Measurements from ENCODE around the gene LAMB4. TPM values are rescaled to one million over a fixed set of nuclear protein-coding genes. Genes with fewer than 3 reads are reported as not detected.

Gene LAMB4
- total and polyA plus RNA-seq, 2 of the 4 experiments (the other 2 are of a cell fraction) = 0.12 to 0.18 TPM

DNA sequence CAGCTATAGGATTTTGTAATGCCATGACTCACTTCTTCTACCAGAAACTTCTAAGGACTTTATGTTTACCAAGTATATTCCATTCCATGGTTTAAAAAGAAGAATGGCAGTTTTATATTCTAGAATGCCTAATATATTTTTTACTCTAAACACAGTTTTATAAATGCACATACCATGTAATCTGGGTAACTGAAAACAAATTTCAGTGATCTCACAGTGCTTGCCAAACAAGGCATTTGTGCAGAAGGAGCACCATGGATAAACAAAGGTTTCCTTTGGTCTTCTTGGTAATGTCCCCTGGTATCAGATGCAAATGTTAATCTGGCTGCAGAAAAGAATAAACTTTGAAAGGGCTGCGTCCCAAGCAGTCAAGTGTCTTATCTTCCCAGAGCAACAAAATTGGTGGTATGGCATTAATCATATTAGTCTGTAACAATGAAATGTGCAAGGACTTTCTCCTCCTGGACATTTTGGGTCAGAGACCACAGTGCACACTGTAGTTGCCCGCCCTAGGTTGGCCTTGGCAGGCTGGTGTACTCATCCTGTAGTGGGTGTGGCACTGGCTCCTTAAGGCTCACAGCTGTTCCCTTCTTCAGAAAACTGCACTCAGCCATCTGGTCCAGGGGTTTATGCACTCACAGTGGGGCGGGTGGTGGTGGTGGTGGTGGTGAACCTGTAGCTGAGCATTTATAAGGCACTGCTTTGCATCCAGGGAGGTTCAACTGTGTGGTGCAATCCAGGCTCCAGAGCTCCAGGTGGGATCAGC, 56.7 kb downstream of the LAMB4 start:
- 0 out of 4 replicates have a peak overlapping the region, but pooled peaks of 1 of the 2 experiments have one; percentile 50 for H4K8ac ChIP-seq (ENCODE audit: low read depth in 2 of 2, low read length in 2 of 2)
- peak overlapping the region; percentile 20; the same call in 1 of the 2 replicates for H2BK20ac ChIP-seq (ENCODE audit: low read depth, low read length)
- intact Hi-C loops (cut with micrococcal nuclease) (no loop called here), dilution Hi-C loops (cut with HindIII; ENCODE audit: low sequenced_read_pairs, unreplicated experiment) (no loop called here), in situ Hi-C loops (cut with MboI; ENCODE audit: low sequenced_read_pairs) (no loop called here)
- H3K18ac ChIP-seq (ENCODE audit: low read depth, low read length) = peak overlapping the region; percentile 1; the same call in 1 of the 2 replicates
- 0 out of 2 replicates have a peak overlapping the region, but pooled peaks have one; percentile 3 for H2AK5ac ChIP-seq (ENCODE audit: low read depth, low read length)
- ChIA-PET POLR2A (ENCODE audit: unreplicated experiment) (interaction anchor here (0.6 kb wide), 1 partner anchor 417 kb away, joined by 10 read pairs; no protein-coding TSS in a partner anchor), CTCF (no interaction called here)
- H3K23ac ChIP-seq (ENCODE audit: low read depth, low read length) = no peak overlapping the region
- no peak overlapping the region; the same call in 1 of the 2 replicates for H4K91ac ChIP-seq (ENCODE audit: insufficient read depth, low read depth, low read length)
- no peak overlapping the region for H2BK5ac ChIP-seq (ENCODE audit: low read depth, low read length, poor library complexity, severe bottlenecking)
- H3K4ac ChIP-seq (ENCODE audit: low read depth, low read length) = 0 out of 2 replicates have a peak overlapping the region, but pooled peaks have one; percentile 8
- H3K9me3 ChIP-seq (ENCODE audit: control insufficient read depth, insufficient read depth, low read length) = no peaks in the 10 kb centered on the region
- no peak overlapping the region for H3K56ac ChIP-seq (ENCODE audit: extremely low read depth, insufficient read depth, low read length)
- no peak overlapping the region; the same call in 1 of the 2 replicates for H4K5ac ChIP-seq (ENCODE audit: low read depth, low read length)
- H3K4me3 ChIP-seq (ENCODE audit: insufficient read depth, low read depth, low read length) = no peak overlapping the region
- no peaks in the 10 kb centered on the region for H3K79me1 ChIP-seq (ENCODE audit: low read depth in 1 of 2, low read length in 2 of 2)
- H3K27me3 ChIP-seq (ENCODE audit: control insufficient read depth, insufficient read depth, low read length) = no peaks in the 10 kb centered on the region
- no peak overlapping the region; the same call in 1 of the 2 replicates for H3K27ac ChIP-seq (ENCODE audit: insufficient read depth, low read length)
- DNase-seq = no peak
- no CpG with 5 or more reads among the region's 3 CpGs for WGBS, 2 experiments (ENCODE audit: extremely low coverage in 2 of 2, insufficient read length in 1 of 2)
- H3K9me1 ChIP-seq (ENCODE audit: insufficient read depth, low read length) = peaks cover 3% of the 10 kb centered on the region
- H3K36me3 ChIP-seq (ENCODE audit: control insufficient read depth, insufficient read depth, low read length) = no peaks in the 10 kb centered on the region; the same call in 1 of the 2 replicates
- H3K4me2 ChIP-seq (ENCODE audit: low read depth, low read length) = no peak overlapping the region
- H3K14ac ChIP-seq (replicated peaks; ENCODE audit: low read depth, low read length) = no peak overlapping the region; the same call in 1 of the 2 replicates
- no peak overlapping the region for H2BK120ac ChIP-seq (ENCODE audit: low read depth, low read length)
- BruUV-seq (replicated peaks) = no TSS peak
- no peak overlapping the region for H3K9ac ChIP-seq (ENCODE audit: low read depth, low read length)
- no peak for TF ChIP-seq CEBPB (IDR thresholded peaks at IDR 0.05; ENCODE audit: low read depth, low read length)
- TF ChIP-seq BHLHE40 (IDR thresholded peaks at IDR 0.05; ENCODE audit: low read depth, low read length) = no peak
- no peak for TF ChIP-seq MAZ (IDR thresholded peaks at IDR 0.05; ENCODE audit: borderline replicate concordance, low read depth, low read length)
- no peak for TF ChIP-seq MAFK (IDR thresholded peaks at IDR 0.05; ENCODE audit: low read depth, low read length)
- no peak for TF ChIP-seq NFE2L2 (IDR thresholded peaks at IDR 0.05; ENCODE audit: low read depth, low read length)
- TF ChIP-seq POLR2A (IDR thresholded peaks at IDR 0.05; ENCODE audit: low read depth, low read length) = no peak
- TF ChIP-seq SMC3 (IDR thresholded peaks at IDR 0.05; ENCODE audit: low read depth, low read length) = no peak
- no peak for TF ChIP-seq CTCF (conservative IDR thresholded peaks at IDR 0.05; ENCODE audit: low read depth, low read length)
- TF ChIP-seq CHD1 (IDR thresholded peaks at IDR 0.05; ENCODE audit: low read depth, low read length) = no peak
- TF ChIP-seq MXI1 (IDR thresholded peaks at IDR 0.05; ENCODE audit: borderline replicate concordance, low read depth, low read length) = no peak
- no peak for TF ChIP-seq RCOR1 (IDR thresholded peaks at IDR 0.05; ENCODE audit: insufficient replicate concordance, low read length)
- TF ChIP-seq RAD21 (IDR thresholded peaks at IDR 0.05; ENCODE audit: low read length) = no peak
- TF ChIP-seq RFX5 (IDR thresholded peaks at IDR 0.05; ENCODE audit: low read depth, low read length) = no peak
- no peak for TF ChIP-seq FOS (IDR thresholded peaks at IDR 0.05; ENCODE audit: low read depth, low read length)
- no peak overlapping the region for H2AK9ac ChIP-seq (replicated peaks; ENCODE audit: low read depth, low read length, poor library complexity)
- ATAC-seq (ENCODE audit: low read depth) = peak; percentile 53
- no peak overlapping the region; the same call in 2 of the 3 replicates for H2BK15ac ChIP-seq (ENCODE audit: low read depth, low read length)
- no peaks in the 10 kb centered on the region for H4K20me1 ChIP-seq (ENCODE audit: insufficient read depth, low read length)
- no peak overlapping the region for H2AFZ ChIP-seq (replicated peaks; ENCODE audit: low read length, poor library complexity)
- peaks cover 10% of the 10 kb centered on the region for H3K4me1 ChIP-seq (ENCODE audit: control insufficient read depth, insufficient read depth, low read length)
